A549 (cell line): Measurements from ENCODE around the gene DOK5. TPM values are rescaled to one million over a fixed set of nuclear protein-coding genes. Genes with fewer than 3 reads are reported as not detected.

ENCODE experiments used
- ATAC-seq, 2 experiments: fragments of 200-7000 bp in 1 of 2; fragments of >200 bp in 1 of 2; cut with Nextera tagmentation in 1 of 2; cut with Tn5 transposase in 1 of 2; 3 replicates each; pipeline versions ENCODE4 v1.8.0 to v1.9.1; 2018 to 2020; ENCODE audit warnings: mild to moderate bottlenecking in 1 of 2, moderate library complexity in 1 of 2
- CTCF ChIA-PET: fragments of 300-600 bp; sonication (Branson Sonifier 250); formaldehyde crosslinking; extraction: SDS; loops from one replicate; lab custom pipeline; 2021; ENCODE audit warnings: antibody characterized with exemption, inconsistent platforms; lab: Yijun Ruan, JAX
- POLR2A ChIA-PET: fragments of 350-600 bp; formaldehyde crosslinking; extraction: SDS; loops from one replicate; lab custom pipeline; 2021; ENCODE audit warnings: antibody characterized with exemption, inconsistent platforms; lab: Yijun Ruan, JAX
- DNase-seq, 2 experiments: peaks; one replicate each; pipeline versions ENCODE4 v3.0.0 to v3.0.0-alpha.2; 2011 to 2016; ENCODE audit warnings: low read depth in 1 of 2, low spot score in 1 of 2
- FAIRE-seq: peaks from 2 replicates; lab custom pipeline; 2011; peaks lifted over from hg19 to GRCh38; lab: Jason Lieb, UNC
- H3K27ac ChIP-seq, 2 experiments: fragments of >200 bp; sonication (Bioruptor Twin); formaldehyde crosslinking; 3 replicates each; pipeline ENCODE4 v1.5.1; 2016 to 2017
- H3K4me1 ChIP-seq: fragments of >200 bp; sonication (Bioruptor Twin); formaldehyde crosslinking; 3 replicates; pipeline ENCODE4 v1.6.1; 2016
- H3K4me2 ChIP-seq: fragments of >200 bp; sonication (Bioruptor Twin); formaldehyde crosslinking; 3 replicates; pipeline ENCODE4 v1.6.1; 2016
- H3K4me3 ChIP-seq: fragments of >200 bp; sonication (Bioruptor Twin); formaldehyde crosslinking; 3 replicates; pipeline ENCODE4 v1.5.1; 2016
- H3K9me3 ChIP-seq: fragments of >200 bp; sonication (Bioruptor Twin); formaldehyde crosslinking; 3 replicates; pipeline ENCODE4 v1.6.1; 2016
- BCL3 ChIP-seq: fragments of >200 bp; sonication (Bioruptor Twin); formaldehyde crosslinking; IDR thresholded peaks from 3 replicates; pipeline ENCODE4 v1.6.1; 2016
- CBX2 ChIP-seq: fragments of 200-600 bp; sonication (generic); IDR thresholded peaks from 2 replicates; pipeline ENCODE4 v1.6.1; 2016; ENCODE audit warnings: low read depth, mild to moderate bottlenecking, borderline replicate concordance
- CBX8 ChIP-seq: fragments of 200-600 bp; sonication (generic); IDR thresholded peaks from 2 replicates; pipeline ENCODE4 v1.6.1; 2016
- CEBPB ChIP-seq, 2 experiments: fragments of >200 bp in 1 of 2; sonication (Bioruptor Twin) in 1 of 2; formaldehyde crosslinking in 1 of 2; IDR thresholded peaks; 2 replicates each; pipeline ENCODE4 v1.6.1; 2012 to 2016
- CHD2 ChIP-seq: fragments of 150-350 bp; IDR thresholded peaks from 2 replicates; pipeline ENCODE4 v1.6.1; 2014; ENCODE audit warnings: low read length; ENCODE audit not compliant: partially characterized antibody
- CHD4 ChIP-seq: fragments of 200-600 bp; sonication (generic); IDR thresholded peaks from 2 replicates; pipeline ENCODE4 v1.6.1; 2016; ENCODE audit warnings: antibody characterized with exemption, mild to moderate bottlenecking, borderline replicate concordance
- EHF ChIP-seq: fragments of 250-450 bp; sonication (Bioruptor Pico); IDR thresholded peaks from 2 replicates; pipeline ENCODE4 v1.5.0; 2020; ENCODE audit warnings: mild to moderate bottlenecking
- EP300 ChIP-seq, 2 experiments: fragments of >200 bp; sonication (Bioruptor Twin); formaldehyde crosslinking; IDR thresholded peaks; 2 replicates in 1 of 2; 3 replicates in 1 of 2; pipeline ENCODE4 v1.6.1; 2016 to 2017
- FOSB ChIP-seq: fragments of 250-450 bp; sonication (Bioruptor Pico); IDR thresholded peaks from 2 replicates; pipeline ENCODE4 v1.5.0; 2020; ENCODE audit warnings: mild to moderate bottlenecking, moderate library complexity
- GATA3 ChIP-seq: IDR thresholded peaks from 2 replicates; pipeline ENCODE4 v1.6.1; 2012; ENCODE audit warnings: borderline replicate concordance
- HES2 ChIP-seq: fragments of >200 bp; sonication (Bioruptor Twin); formaldehyde crosslinking; IDR thresholded peaks from 2 replicates; pipeline ENCODE4 v1.6.1; 2016
- HEYL ChIP-seq: fragments of 250-450 bp; sonication (Bioruptor Pico); IDR thresholded peaks from 2 replicates; pipeline ENCODE4 v1.8.0; 2021; ENCODE audit warnings: mild to moderate bottlenecking, moderate library complexity
- HOXA7 ChIP-seq: fragments of 250-450 bp; sonication (Bioruptor Pico); IDR thresholded peaks from 2 replicates; pipeline ENCODE4 v1.5.0; 2020; ENCODE audit warnings: mild to moderate bottlenecking, moderate library complexity
- HOXB13 ChIP-seq: fragments of 250-450 bp; sonication (Bioruptor Pico); IDR thresholded peaks from 2 replicates; pipeline ENCODE4 v1.5.0; 2020; ENCODE audit warnings: low read depth, mild to moderate bottlenecking, moderate library complexity
- JUNB ChIP-seq: fragments of >200 bp; sonication (Bioruptor Twin); formaldehyde crosslinking; IDR thresholded peaks from 2 replicates; pipeline ENCODE4 v1.6.1; 2016
- KDM1A ChIP-seq: fragments of 200-600 bp; sonication (generic); IDR thresholded peaks from 2 replicates; pipeline ENCODE4 v1.6.1; 2016; ENCODE audit warnings: low read depth, mild to moderate bottlenecking
- KDM5A ChIP-seq: fragments of 200-600 bp; sonication (generic); IDR thresholded peaks from 2 replicates; pipeline ENCODE4 v1.6.1; 2016; ENCODE audit warnings: antibody characterized with exemption, mild to moderate bottlenecking
- MAFK ChIP-seq: fragments of 450-650 bp; IDR thresholded peaks from 2 replicates; pipeline ENCODE4 v1.6.1; 2014; ENCODE audit not compliant: partially characterized antibody
- MAX ChIP-seq: IDR thresholded peaks from 2 replicates; pipeline ENCODE4 v1.6.1; 2012
- MAZ ChIP-seq: fragments of 150-350 bp; IDR thresholded peaks from 2 replicates; pipeline ENCODE4 v1.6.1; 2014; ENCODE audit warnings: antibody characterized with exemption, low read depth, low read length, borderline replicate concordance
- MYC ChIP-seq: IDR thresholded peaks from 2 replicates; pipeline ENCODE4 v1.6.1; 2012; ENCODE audit warnings: mild to moderate bottlenecking, inconsistent platforms, low read length, improper control_type of control experiment, borderline replicate concordance
- NPAS2 ChIP-seq: fragments of 250-450 bp; sonication (Bioruptor Pico); IDR thresholded peaks from 2 replicates; pipeline ENCODE4 v1.8.0; 2022; ENCODE audit warnings: mild to moderate bottlenecking, moderate library complexity, borderline replicate concordance
- PBX3 ChIP-seq: IDR thresholded peaks from 2 replicates; pipeline ENCODE4 v1.6.1; 2012
- PHF8 ChIP-seq: fragments of 200-600 bp; sonication (generic); IDR thresholded peaks from 2 replicates; pipeline ENCODE4 v1.6.1; 2016; ENCODE audit warnings: low read depth, mild to moderate bottlenecking, antibody characterized with exemption, moderate library complexity, borderline replicate concordance
- RCOR1 ChIP-seq: fragments of 150-350 bp; IDR thresholded peaks from 2 replicates; pipeline ENCODE4 v1.6.1; 2014; ENCODE audit warnings: antibody characterized with exemption, low read length, low read depth
- RFX5 ChIP-seq: fragments of 450-650 bp; IDR thresholded peaks from 2 replicates; pipeline ENCODE4 v1.7.1; 2014; ENCODE audit warnings: antibody characterized with exemption, mild to moderate bottlenecking, moderate library complexity
- RNF2 ChIP-seq: fragments of 200-600 bp; sonication (generic); IDR thresholded peaks from 2 replicates; pipeline ENCODE4 v1.6.1; 2016; ENCODE audit warnings: low read depth, mild to moderate bottlenecking, antibody characterized with exemption, moderate library complexity, borderline replicate concordance
- SMC3 ChIP-seq: fragments of >200 bp; sonication (Bioruptor Twin); formaldehyde crosslinking; IDR thresholded peaks from 3 replicates; pipeline ENCODE4 v1.6.1; 2018; ENCODE audit warnings: inconsistent platforms
- TFCP2L1 ChIP-seq: fragments of 250-450 bp; sonication (Bioruptor Pico); IDR thresholded peaks from 2 replicates; pipeline ENCODE4 v1.5.0; 2021; ENCODE audit warnings: mild to moderate bottlenecking
- ZC3H11A ChIP-seq: fragments of 450-650 bp; IDR thresholded peaks from 2 replicates; pipeline ENCODE4 v1.6.1; 2014; ENCODE audit warnings: antibody characterized with exemption, mild to moderate bottlenecking
- ZNF302 ChIP-seq: fragments of 250-450 bp; sonication (Bioruptor Pico); IDR thresholded peaks from 2 replicates; pipeline ENCODE4 v1.9.0; 2021; ENCODE audit warnings: inconsistent platforms, mild to moderate bottlenecking, moderate library complexity
- WGBS: methylation state at CpG from one replicate; pipeline ENCODE4 v1.1.6; 2017; ENCODE audit errors: missing lambda C conversion rate; 5-methylcytosine and 5-hydroxymethylcytosine counted together
- polyA plus RNA-seq, 4 experiments: library from polyadenylated mRNA; depleted of rRNA in 3 of 4; stranded (reverse); fragments of >200 nt; fragmentation: RNase III in 1 of 4; extraction: RNeasy Plus Mini Kit Qiagen cat#74134 plus additional on column Dnase treatment in 1 of 4; gene quantifications; 2 replicates in 3 of 4; 3 replicates in 1 of 4; pipeline ENCODE4 v1.2.3, GENCODE V29; 2011 to 2017

The DOK5 gene
- polyA plus RNA-seq, 2 of the 4 experiments (the other 2 are of a cell fraction): not detected

GRCh38 chr20:54651252-54651651 is 175.9 kb downstream of the DOK5 start:
- WGBS: 67% methylated on average over 3 of the region's 3 CpGs

GRCh38 chr20:54654450-54654849 is 179.1 kb downstream of the DOK5 start:
- ChIA-PET CTCF (interaction anchor here (0.6 to 0.9 kb wide), 3 partner anchors 10 to 435 kb away, joined by 3 read pairs; no protein-coding TSS in a partner anchor), POLR2A (no interaction called here)
- FAIRE-seq (no peak), DNase-seq (no peak), ATAC-seq (no peak)
- no peaks in the 10 kb centered on the region for H3K9me3 ChIP-seq
- no peak overlapping the region for H3K4me3 ChIP-seq
- H3K27ac ChIP-seq: no peak overlapping the region
- TF ChIP-seq PHF8: no peak
- TF ChIP-seq FOSB (CRISPR knock-in tag): no peak
- no peak for TF ChIP-seq RFX5
- no peak for TF ChIP-seq KDM1A
- no peak for TF ChIP-seq EHF
- no peak for TF ChIP-seq CHD4
- no peak for TF ChIP-seq RNF2
- TF ChIP-seq GATA3: no peak
- TF ChIP-seq MAX: no peak
- no peak for TF ChIP-seq CBX2
- TF ChIP-seq HOXB13 (CRISPR knock-in tag): no peak
- no peak for TF ChIP-seq JUNB
- TF ChIP-seq MAFK: no peak
- TF ChIP-seq CBX8: no peak
- no peak for TF ChIP-seq MAZ
- no peak for TF ChIP-seq HEYL (CRISPR knock-in tag)
- no peaks in the 10 kb centered on the region for H3K4me1 ChIP-seq
- 55% methylated on average over 4 of the region's 4 CpGs for WGBS
- no peak overlapping the region for H3K4me2 ChIP-seq

More at GRCh38 chr20:54651252-54651651, 175.9 kb downstream of the DOK5 start:
- POLR2A ChIA-PET: no interaction called here
- Histone ChIP-seq H3K4me3 (no peak overlapping the region), H3K4me2 (no peak overlapping the region), H3K9me3 (no peaks in the 10 kb centered on the region), H3K4me1 (peaks cover 2% of the 10 kb centered on the region; the same call in 1 of the 3 replicates), H3K27ac (no peak overlapping the region)
- TF ChIP-seq TFCP2L1 (CRISPR knock-in tag) (no peak), HOXA7 (CRISPR knock-in tag) (no peak), MAX (no peak), CHD2 (no peak), JUNB (no peak), HES2 (no peak), PHF8 (no peak), NPAS2 (CRISPR knock-in tag) (no peak)
- no peak for DNase-seq
- ATAC-seq: no peak
- FAIRE-seq: no peak
- CTCF ChIA-PET: interaction anchor here (1.2 kb wide), 1 partner anchor 432 kb away, joined by 5 read pairs; no protein-coding TSS in a partner anchor

- ATAC-seq (no peak), FAIRE-seq (no peak), DNase-seq (no peak)
- WGBS: 34% methylated on average over 2 of the region's 2 CpGs
- CTCF ChIA-PET: interaction anchor here (0.9 to 3.1 kb wide), 4 partner anchors 10 to 24 kb away, joined by 3 to 16 read pairs (median 3); no protein-coding TSS in a partner anchor
- POLR2A ChIA-PET: no interaction called here
- no peak overlapping the region for H3K27ac ChIP-seq
- H3K4me2 ChIP-seq: no peak overlapping the region
- TF ChIP-seq EHF (no peak), FOSB (CRISPR knock-in tag) (no peak), KDM5A (no peak), PBX3 (no peak), CEBPB (IDR thresholded peaks at IDR 0.05) (no peak), RNF2 (no peak), MAFK (no peak), MYC (no peak), EP300 (IDR thresholded peaks at IDR 0.05) (no peak), CBX2 (no peak), ZC3H11A (no peak), KDM1A (no peak), HES2 (no peak), JUNB (no peak), RCOR1 (no peak), SMC3 (no peak), TFCP2L1 (CRISPR knock-in tag) (no peak), ZNF302 (CRISPR knock-in tag) (no peak), MAX (no peak), BCL3 (no peak)
- H3K9me3 ChIP-seq: no peaks in the 10 kb centered on the region
- H3K4me1 ChIP-seq: no peaks in the 10 kb centered on the region
- H3K4me3 ChIP-seq: no peak overlapping the region
Measured at GRCh38 chr20:54657268-54657826, 182.0 kb downstream of the DOK5 start.
